Measurements from ENCODE around the gene FBXL12.
A peak's percentile ranks its signal among the peaks of the same experiment; 100 is the strongest.
"Not testable (repeated sequence)": the region's sequence is repeated elsewhere in the genome, so short reads cannot be mapped to it uniquely, and the experiment has no call there.

The FBXL12 gene

DNA sequence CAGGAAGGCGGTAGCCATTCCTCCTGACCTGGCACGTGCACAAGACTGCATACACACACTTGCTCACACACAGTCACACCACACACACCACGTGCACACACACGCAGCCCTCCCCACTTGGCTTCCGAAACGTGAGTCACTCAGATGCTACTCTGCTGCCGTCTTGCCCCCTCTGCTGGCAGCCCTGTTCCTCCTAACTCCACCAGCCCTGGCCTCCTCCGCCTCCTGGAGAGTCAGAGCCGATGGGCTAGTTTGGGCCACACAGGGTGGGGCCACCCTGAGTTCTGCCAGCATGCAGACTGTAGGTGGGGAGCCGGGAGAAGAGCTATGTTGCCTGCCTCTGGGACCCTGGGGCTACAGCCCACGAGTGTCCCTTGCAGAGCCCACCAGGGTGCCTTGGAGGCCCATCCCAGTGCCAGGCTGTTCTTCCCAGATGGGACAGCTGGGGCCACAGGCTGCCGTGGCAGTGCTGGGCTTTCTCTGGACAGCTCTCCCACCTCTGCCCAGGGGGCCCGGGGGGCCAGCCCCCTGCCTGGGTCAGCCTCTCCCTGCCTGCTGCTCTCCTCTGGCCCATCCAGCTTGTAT lies 28.3 kb upstream of the FBXL12 start (continued):
- TF ChIP-seq, protein P1, sequence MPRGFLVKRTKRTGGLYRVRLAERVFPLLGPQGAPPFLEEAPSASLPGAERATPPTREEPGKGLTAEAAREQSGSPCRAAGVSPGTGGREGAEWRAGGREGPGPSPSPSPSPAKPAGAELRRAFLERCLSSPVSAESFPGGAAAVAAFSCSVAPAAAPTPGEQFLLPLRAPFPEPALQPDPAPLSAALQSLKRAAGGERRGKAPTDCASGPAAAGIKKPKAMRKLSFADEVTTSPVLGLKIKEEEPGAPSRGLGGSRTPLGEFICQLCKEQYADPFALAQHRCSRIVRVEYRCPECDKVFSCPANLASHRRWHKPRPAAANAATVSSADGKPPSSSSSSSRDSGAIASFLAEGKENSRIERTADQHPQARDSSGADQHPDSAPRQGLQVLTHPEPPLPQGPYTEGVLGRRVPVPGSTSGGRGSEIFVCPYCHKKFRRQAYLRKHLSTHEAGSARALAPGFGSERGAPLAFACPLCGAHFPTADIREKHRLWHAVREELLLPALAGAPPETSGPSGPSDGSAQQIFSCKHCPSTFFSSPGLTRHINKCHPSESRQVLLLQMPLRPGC (tag by site-specific recombination; IDR thresholded peaks at IDR 0.05) = peak; percentile 43; the same call in 1 of the 2 replicates
- TF ChIP-seq, protein P2, sequence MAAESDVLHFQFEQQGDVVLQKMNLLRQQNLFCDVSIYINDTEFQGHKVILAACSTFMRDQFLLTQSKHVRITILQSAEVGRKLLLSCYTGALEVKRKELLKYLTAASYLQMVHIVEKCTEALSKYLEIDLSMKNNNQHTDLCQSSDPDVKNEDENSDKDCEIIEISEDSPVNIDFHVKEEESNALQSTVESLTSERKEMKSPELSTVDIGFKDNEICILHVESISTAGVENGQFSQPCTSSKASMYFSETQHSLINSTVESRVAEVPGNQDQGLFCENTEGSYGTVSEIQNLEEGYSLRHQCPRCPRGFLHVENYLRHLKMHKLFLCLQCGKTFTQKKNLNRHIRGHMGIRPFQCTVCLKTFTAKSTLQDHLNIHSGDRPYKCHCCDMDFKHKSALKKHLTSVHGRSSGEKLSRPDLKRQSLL (tag by site-specific recombination; IDR thresholded peaks at IDR 0.05) = no peak
- TF ChIP-seq ZFP37 (tag by site-specific recombination; IDR thresholded peaks at IDR 0.05) (0 out of 2 replicates have a peak, but pooled peaks have one; percentile 38), ZNF2 (tag by site-specific recombination; IDR thresholded peaks at IDR 0.05) (peak; percentile 72), KLF10 (tag by site-specific recombination; IDR thresholded peaks at IDR 0.05) (no peak)

DNA sequence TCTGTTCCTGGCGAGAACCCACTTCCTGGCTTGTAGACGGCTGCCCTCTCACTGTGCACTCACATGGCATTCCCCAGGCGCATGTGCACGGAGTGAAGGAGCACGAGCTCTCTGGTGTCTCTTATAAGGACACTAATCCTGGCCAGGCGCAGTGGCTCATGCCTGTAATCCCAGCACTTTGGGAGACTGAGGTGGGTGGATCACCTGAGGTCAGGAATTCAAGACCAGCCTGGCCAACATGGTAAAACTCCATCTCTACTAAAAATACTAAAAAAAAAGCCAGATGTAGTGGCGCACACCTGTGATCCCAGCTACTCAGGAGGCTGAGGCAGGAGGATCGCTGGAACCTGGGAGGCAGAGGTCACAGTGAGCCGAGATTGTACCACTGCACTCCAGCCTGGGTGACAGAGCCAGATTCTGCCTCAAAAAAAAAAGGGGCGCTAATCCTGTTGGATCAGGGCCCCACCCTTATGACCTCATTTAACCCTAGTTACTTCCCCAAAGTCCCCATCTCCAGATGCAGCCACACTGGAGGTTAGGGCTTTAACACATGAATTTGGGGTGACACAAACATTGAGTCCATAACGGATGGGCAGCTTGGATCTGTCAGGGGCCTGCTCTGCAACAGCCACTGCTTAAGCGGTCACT lies 24.9 kb upstream of the FBXL12 start:
- TF ChIP-seq, protein P3, sequence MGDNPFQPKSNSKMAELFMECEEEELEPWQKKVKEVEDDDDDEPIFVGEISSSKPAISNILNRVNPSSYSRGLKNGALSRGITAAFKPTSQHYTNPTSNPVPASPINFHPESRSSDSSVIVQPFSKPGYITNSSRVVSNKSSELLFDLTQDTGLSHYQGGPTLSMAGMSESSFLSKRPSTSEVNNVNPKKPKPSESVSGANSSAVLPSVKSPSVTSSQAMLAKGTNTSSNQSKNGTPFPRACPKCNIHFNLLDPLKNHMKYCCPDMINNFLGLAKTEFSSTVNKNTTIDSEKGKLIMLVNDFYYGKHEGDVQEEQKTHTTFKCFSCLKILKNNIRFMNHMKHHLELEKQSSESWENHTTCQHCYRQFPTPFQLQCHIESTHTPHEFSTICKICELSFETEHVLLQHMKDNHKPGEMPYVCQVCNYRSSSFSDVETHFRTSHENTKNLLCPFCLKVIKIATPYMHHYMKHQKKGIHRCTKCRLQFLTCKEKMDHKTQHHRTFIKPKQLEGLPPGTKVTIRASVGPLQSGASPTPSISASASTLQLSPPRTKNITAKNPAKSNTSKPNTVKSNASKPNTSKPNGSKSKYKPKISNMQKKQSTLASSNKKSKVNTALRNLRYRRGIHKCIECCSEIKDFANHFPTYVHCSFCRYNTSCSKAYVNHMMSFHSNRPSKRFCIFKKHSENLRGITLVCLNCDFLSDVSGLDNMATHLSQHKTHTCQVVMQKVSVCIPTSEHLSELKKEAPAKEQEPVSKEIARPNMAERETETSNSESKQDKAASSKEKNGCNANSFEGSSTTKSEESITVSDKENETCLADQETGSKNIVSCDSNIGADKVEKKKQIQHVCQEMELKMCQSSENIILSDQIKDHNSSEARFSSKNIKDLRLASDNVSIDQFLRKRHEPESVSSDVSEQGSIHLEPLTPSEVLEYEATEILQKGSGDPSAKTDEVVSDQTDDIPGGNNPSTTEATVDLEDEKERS (tag by site-specific recombination; IDR thresholded peaks at IDR 0.05) = peak; percentile 96
- H3K27ac ChIP-seq (ENCODE audit: extremely low read depth, low read depth, low read length); H3K4me1 ChIP-seq (ENCODE audit: control insufficient read depth, insufficient read depth, low read length); POLR2A ChIA-PET; H3K4me3 ChIP-seq (ENCODE audit: low read depth, low read length); H3K9me3 ChIP-seq (ENCODE audit: control insufficient read depth, insufficient read depth, low read depth, low read length): not testable (repeated sequence)
- H3K36me3 ChIP-seq (ENCODE audit: control insufficient read depth in 2 of 2, insufficient read depth in 1 of 2, low read length in 2 of 2) = peaks cover 36 to 99% of the 10 kb centered on the region in 2 experiments
- CTCF ChIA-PET = interaction anchor here (0.6 kb wide), 1 partner anchor 157 kb away, joined by 5 read pairs; no protein-coding TSS in a partner anchor

DNA sequence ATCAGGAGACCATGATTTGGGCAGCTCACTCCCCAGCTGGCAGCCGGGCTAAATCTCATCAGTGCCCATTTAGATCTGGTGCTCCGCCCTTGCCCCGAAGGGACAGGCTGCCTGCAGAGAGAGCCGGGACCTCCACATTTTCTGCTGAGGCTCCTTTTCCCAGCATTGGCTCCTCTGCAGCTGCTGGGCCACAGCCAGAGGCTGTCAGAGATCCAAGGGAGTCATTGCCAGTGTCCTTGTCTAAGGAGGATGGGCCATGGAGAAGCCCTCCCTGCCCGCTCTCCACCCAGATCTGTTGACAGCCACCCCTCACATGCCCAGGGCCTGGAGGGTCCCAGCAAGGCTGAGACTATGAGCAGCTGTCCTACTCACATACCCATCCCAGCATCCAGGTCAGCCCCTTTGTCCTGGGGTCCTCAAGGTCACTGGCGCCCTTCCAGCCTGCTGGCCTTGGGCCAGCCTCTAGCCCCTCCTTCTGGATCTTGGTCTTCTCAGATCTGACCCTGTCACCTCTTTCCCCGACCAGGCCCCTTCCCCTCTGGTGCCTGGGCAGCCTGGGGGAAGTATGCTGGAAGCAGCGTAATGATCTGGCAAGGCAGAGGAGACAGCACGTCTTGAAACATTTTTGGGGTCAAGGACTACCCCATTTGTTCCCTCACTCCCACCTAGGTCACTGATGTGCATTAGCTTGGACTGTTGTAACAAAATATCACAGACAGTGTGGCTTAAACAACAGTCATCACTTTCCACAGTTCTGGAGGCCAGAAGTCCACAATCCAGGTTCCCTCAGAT lies 24.2 kb upstream of the FBXL12 start:
- no peak overlapping the region for H3K4me3 ChIP-seq (ENCODE audit: low read depth, low read length)
- ChIA-PET CTCF (interaction anchor here (0.6 kb wide), 3 partner anchors 8 to 157 kb away, joined by 3 to 5 read pairs (median 3); no protein-coding TSS in a partner anchor), POLR2A (no interaction called here)
- H3K36me3 ChIP-seq (ENCODE audit: control insufficient read depth in 2 of 2, insufficient read depth in 1 of 2, low read length in 2 of 2) = peaks cover 36 to 99% of the 10 kb centered on the region in 2 experiments
- no peaks in the 10 kb centered on the region for H3K9me3 ChIP-seq (ENCODE audit: control insufficient read depth, insufficient read depth, low read depth, low read length)
- no peaks in the 10 kb centered on the region for H3K4me1 ChIP-seq (ENCODE audit: control insufficient read depth, insufficient read depth, low read length)
- no peak overlapping the region for H3K27ac ChIP-seq (ENCODE audit: extremely low read depth, low read depth, low read length)
- TF ChIP-seq, protein P4, sequence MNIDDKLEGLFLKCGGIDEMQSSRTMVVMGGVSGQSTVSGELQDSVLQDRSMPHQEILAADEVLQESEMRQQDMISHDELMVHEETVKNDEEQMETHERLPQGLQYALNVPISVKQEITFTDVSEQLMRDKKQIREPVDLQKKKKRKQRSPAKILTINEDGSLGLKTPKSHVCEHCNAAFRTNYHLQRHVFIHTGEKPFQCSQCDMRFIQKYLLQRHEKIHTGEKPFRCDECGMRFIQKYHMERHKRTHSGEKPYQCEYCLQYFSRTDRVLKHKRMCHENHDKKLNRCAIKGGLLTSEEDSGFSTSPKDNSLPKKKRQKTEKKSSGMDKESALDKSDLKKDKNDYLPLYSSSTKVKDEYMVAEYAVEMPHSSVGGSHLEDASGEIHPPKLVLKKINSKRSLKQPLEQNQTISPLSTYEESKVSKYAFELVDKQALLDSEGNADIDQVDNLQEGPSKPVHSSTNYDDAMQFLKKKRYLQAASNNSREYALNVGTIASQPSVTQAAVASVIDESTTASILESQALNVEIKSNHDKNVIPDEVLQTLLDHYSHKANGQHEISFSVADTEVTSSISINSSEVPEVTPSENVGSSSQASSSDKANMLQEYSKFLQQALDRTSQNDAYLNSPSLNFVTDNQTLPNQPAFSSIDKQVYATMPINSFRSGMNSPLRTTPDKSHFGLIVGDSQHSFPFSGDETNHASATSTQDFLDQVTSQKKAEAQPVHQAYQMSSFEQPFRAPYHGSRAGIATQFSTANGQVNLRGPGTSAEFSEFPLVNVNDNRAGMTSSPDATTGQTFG (tag by site-specific recombination; IDR thresholded peaks at IDR 0.05; ENCODE audit: borderline replicate concordance) = no peak
- TF ChIP-seq ZNF48 (tag by site-specific recombination; IDR thresholded peaks at IDR 0.05) (no peak), ZNF776 (tag by site-specific recombination; IDR thresholded peaks at IDR 0.05; ENCODE audit: borderline replicate concordance) (no peak), ZNF560 (tag by site-specific recombination; IDR thresholded peaks at IDR 0.05; ENCODE audit: borderline replicate concordance) (no peak), YY2 (tag by site-specific recombination; IDR thresholded peaks at IDR 0.05) (no peak), ZNF585B (tag by site-specific recombination; IDR thresholded peaks at IDR 0.05) (no peak)
- TF ChIP-seq, protein P5, sequence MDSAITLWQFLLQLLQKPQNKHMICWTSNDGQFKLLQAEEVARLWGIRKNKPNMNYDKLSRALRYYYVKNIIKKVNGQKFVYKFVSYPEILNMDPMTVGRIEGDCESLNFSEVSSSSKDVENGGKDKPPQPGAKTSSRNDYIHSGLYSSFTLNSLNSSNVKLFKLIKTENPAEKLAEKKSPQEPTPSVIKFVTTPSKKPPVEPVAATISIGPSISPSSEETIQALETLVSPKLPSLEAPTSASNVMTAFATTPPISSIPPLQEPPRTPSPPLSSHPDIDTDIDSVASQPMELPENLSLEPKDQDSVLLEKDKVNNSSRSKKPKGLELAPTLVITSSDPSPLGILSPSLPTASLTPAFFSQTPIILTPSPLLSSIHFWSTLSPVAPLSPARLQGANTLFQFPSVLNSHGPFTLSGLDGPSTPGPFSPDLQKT (IDR thresholded peaks at IDR 0.05; ENCODE audit: borderline replicate concordance, low read depth, low read length) = no peak
- TF ChIP-seq, protein P6, sequence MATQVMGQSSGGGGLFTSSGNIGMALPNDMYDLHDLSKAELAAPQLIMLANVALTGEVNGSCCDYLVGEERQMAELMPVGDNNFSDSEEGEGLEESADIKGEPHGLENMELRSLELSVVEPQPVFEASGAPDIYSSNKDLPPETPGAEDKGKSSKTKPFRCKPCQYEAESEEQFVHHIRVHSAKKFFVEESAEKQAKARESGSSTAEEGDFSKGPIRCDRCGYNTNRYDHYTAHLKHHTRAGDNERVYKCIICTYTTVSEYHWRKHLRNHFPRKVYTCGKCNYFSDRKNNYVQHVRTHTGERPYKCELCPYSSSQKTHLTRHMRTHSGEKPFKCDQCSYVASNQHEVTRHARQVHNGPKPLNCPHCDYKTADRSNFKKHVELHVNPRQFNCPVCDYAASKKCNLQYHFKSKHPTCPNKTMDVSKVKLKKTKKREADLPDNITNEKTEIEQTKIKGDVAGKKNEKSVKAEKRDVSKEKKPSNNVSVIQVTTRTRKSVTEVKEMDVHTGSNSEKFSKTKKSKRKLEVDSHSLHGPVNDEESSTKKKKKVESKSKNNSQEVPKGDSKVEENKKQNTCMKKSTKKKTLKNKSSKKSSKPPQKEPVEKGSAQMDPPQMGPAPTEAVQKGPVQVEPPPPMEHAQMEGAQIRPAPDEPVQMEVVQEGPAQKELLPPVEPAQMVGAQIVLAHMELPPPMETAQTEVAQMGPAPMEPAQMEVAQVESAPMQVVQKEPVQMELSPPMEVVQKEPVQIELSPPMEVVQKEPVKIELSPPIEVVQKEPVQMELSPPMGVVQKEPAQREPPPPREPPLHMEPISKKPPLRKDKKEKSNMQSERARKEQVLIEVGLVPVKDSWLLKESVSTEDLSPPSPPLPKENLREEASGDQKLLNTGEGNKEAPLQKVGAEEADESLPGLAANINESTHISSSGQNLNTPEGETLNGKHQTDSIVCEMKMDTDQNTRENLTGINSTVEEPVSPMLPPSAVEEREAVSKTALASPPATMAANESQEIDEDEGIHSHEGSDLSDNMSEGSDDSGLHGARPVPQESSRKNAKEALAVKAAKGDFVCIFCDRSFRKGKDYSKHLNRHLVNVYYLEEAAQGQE (tag by site-specific recombination; IDR thresholded peaks at IDR 0.05) = no peak
- TF ChIP-seq, protein P7, sequence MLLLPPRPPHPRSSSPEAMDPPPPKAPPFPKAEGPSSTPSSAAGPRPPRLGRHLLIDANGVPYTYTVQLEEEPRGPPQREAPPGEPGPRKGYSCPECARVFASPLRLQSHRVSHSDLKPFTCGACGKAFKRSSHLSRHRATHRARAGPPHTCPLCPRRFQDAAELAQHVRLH (tag by site-specific recombination; IDR thresholded peaks at IDR 0.05) = no peak
